Hepatocyte (in vitro differentiated cells): ENCODE data around the gene CACNA1C.

Experiments
- CTCF ChIP-seq: fragments of 200-600 bp; sonication (generic); IDR thresholded peaks from 2 replicates; pipeline ENCODE4 v1.5.1; 2016; ENCODE audit warnings: antibody characterized with exemption, mild to moderate bottlenecking; ENCODE audit not compliant: poor library complexity
- EZH2 ChIP-seq: fragments of 200-600 bp; sonication (generic); IDR thresholded peaks from 2 replicates; pipeline ENCODE4 v1.6.1; 2016; ENCODE audit warnings: antibody characterized with exemption, mild to moderate bottlenecking, borderline replicate concordance
- EZH2phosphoT487 ChIP-seq: fragments of 200-600 bp; sonication (generic); IDR thresholded peaks from one replicate; pipeline ENCODE4 v1.6.1; 2018; ENCODE audit warnings: antibody characterized with exemption, mild to moderate bottlenecking, low read depth, moderate library complexity; ENCODE audit not compliant: unreplicated experiment, severe bottlenecking

DNA sequence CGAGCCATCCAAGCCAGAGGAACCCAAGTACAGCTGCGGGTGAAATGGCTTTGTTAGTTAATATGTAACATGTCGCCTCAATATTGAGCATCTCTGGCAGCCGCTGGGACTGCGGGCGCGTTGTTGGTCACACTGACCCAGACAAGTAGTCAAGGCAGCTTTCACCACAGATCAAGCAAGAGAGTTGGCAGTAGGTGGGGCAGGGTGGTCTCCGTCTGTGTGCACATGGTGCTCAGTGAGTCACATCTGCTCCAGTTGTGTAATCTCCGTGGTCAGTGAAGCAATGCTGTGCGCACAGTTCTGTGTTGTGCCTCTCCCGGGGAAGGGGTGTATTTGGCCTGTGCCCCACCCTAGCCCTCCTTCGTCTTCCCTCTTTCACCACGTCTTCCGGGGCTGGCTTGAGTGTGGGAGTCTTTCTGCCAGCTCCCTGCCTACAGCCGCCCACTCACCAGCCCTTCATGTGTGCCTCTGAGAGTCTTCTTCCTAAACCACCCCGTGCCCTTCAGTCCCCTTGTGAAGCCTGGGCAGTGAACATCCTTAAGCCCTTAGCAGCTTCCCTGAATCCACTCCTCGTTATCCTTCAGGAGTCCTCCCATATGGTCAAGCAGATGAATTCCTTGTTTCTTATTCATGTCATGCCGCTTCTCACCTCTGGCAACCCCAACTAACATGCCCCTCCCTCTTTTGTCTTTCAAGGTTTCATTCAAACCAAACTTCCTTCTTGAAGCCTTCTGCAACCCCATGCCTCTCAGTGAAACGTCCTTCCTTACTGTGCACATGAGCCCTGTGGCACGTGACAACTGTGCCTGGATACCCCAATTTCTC lies 242.1 kb downstream of the CACNA1C start:
- TF ChIP-seq CTCF (no peak), EZH2 (no peak), EZH2phosphoT487 (no peak)
